SK-N-SH treated with all-trans-retinoic acid at 6 μM for 48 hours (cell line): ENCODE measurements around the gene AK3.

Source experiments
- ATAC-seq: fragments of 200-7000 bp; cut with Tn5 transposase; 3 replicates; pipeline ENCODE4 v1.9.1; 2020; ENCODE audit warnings: mild to moderate bottlenecking, moderate library complexity
- ARNTL ChIP-seq: fragments of 450-650 bp; formaldehyde crosslinking; IDR thresholded peaks from 2 replicates; pipeline ENCODE4 v1.5.0; 2020; ENCODE audit warnings: low read depth, mild to moderate bottlenecking, moderate library complexity, borderline replicate concordance
- BACH2 ChIP-seq: fragments of 250-450 bp; sonication (Bioruptor Pico); IDR thresholded peaks from 2 replicates; pipeline ENCODE4 v1.9.0; 2021; ENCODE audit warnings: mild to moderate bottlenecking, borderline replicate concordance
- CSDC2 ChIP-seq: fragments of 250-450 bp; sonication (Bioruptor Pico); IDR thresholded peaks from 2 replicates; pipeline ENCODE4 v1.5.0; 2020; ENCODE audit warnings: mild to moderate bottlenecking, moderate library complexity
- CSRNP3 ChIP-seq: fragments of 250-450 bp; sonication (Bioruptor Pico); IDR thresholded peaks from 2 replicates; pipeline ENCODE4 v1.5.1; 2021; ENCODE audit warnings: mild to moderate bottlenecking, moderate library complexity
- ESRRG ChIP-seq: fragments of 250-450 bp; sonication (Bioruptor Pico); IDR thresholded peaks from 2 replicates; pipeline ENCODE4 v1.6.1; 2021; ENCODE audit warnings: mild to moderate bottlenecking
- GLIS3 ChIP-seq: fragments of 250-450 bp; sonication (Bioruptor Pico); IDR thresholded peaks from 2 replicates; pipeline ENCODE4 v1.5.0; 2020; ENCODE audit warnings: mild to moderate bottlenecking, moderate library complexity
- ISL1 ChIP-seq: fragments of 250-450 bp; sonication (Bioruptor Pico); IDR thresholded peaks from 2 replicates; pipeline ENCODE4 v2.1.2; 2022; ENCODE audit warnings: mild to moderate bottlenecking, moderate library complexity
- OSR1 ChIP-seq: fragments of 250-450 bp; sonication (Bioruptor Pico); IDR thresholded peaks from 2 replicates; pipeline ENCODE4 v1.8.0; 2022; ENCODE audit warnings: moderate library complexity, mild to moderate bottlenecking, inconsistent platforms
- PATZ1 ChIP-seq: fragments of 250-450 bp; sonication (Bioruptor Pico); IDR thresholded peaks from 2 replicates; pipeline ENCODE4 v1.8.0; 2020; ENCODE audit warnings: mild to moderate bottlenecking, moderate library complexity, borderline replicate concordance
- POU6F1 ChIP-seq: fragments of 250-450 bp; sonication (Bioruptor Pico); IDR thresholded peaks from 2 replicates; pipeline ENCODE4 v1.8.0; 2021; ENCODE audit warnings: low read depth, mild to moderate bottlenecking, moderate library complexity, borderline replicate concordance
- RARB ChIP-seq: fragments of 250-450 bp; sonication (Bioruptor Pico); IDR thresholded peaks from 2 replicates; pipeline ENCODE4 v1.8.0; 2021; ENCODE audit warnings: mild to moderate bottlenecking, moderate library complexity
- SNAI2 ChIP-seq: fragments of 250-450 bp; sonication (Bioruptor Pico); IDR thresholded peaks from 2 replicates; pipeline ENCODE4 v1.5.0; 2020; ENCODE audit warnings: mild to moderate bottlenecking, moderate library complexity
- TCF4 ChIP-seq: fragments of 250-450 bp; sonication (Bioruptor Pico); IDR thresholded peaks from 2 replicates; pipeline ENCODE4 v1.8.0; 2021; ENCODE audit warnings: mild to moderate bottlenecking, moderate library complexity, borderline replicate concordance
- TOX ChIP-seq: fragments of 250-450 bp; sonication (Bioruptor Pico); IDR thresholded peaks from 2 replicates; pipeline ENCODE4 v1.8.0; 2021; ENCODE audit warnings: mild to moderate bottlenecking, moderate library complexity, borderline replicate concordance
- TSHZ2 ChIP-seq: fragments of 250-450 bp; sonication (Bioruptor Pico); IDR thresholded peaks from 2 replicates; pipeline ENCODE4 v1.5.0; 2020; ENCODE audit warnings: mild to moderate bottlenecking, moderate library complexity
- ZC3H10 ChIP-seq: fragments of 250-450 bp; sonication (Bioruptor Pico); IDR thresholded peaks from 2 replicates; pipeline ENCODE4 v1.5.1; 2021; ENCODE audit warnings: mild to moderate bottlenecking, moderate library complexity
- ZFP3 ChIP-seq: fragments of 250-450 bp; sonication (Bioruptor Pico); IDR thresholded peaks from 2 replicates; pipeline ENCODE4 v1.5.0; 2020; ENCODE audit warnings: mild to moderate bottlenecking, moderate library complexity
- ZFP30 ChIP-seq: fragments of 450-650 bp; formaldehyde crosslinking; IDR thresholded peaks from 2 replicates; pipeline ENCODE4 v1.5.0; 2022; ENCODE audit warnings: mild to moderate bottlenecking, moderate library complexity
- ZNF565 ChIP-seq: fragments of 450-650 bp; formaldehyde crosslinking; conservative IDR thresholded peaks from 2 replicates; pipeline ENCODE4 v1.5.0; 2020; ENCODE audit warnings: low read depth, mild to moderate bottlenecking, moderate library complexity
- ZNF70 ChIP-seq: fragments of 450-650 bp; formaldehyde crosslinking; IDR thresholded peaks from 2 replicates; pipeline ENCODE4 v1.5.0; 2020; ENCODE audit warnings: mild to moderate bottlenecking, moderate library complexity
- ZNF8 ChIP-seq: fragments of 450-650 bp; formaldehyde crosslinking; IDR thresholded peaks from 2 replicates; pipeline ENCODE4 v1.5.0; 2020; ENCODE audit warnings: mild to moderate bottlenecking, moderate library complexity

AK3 gene

GRCh38 chr9:4689687-4690104 is 51.3 kb downstream of the AK3 start (continued):
- no peak for TF ChIP-seq CSRNP3 (CRISPR knock-in tag)
- no peak for TF ChIP-seq ARNTL (CRISPR knock-in tag)
- no peak for TF ChIP-seq RARB (CRISPR knock-in tag)
- no peak for TF ChIP-seq GLIS3
- no peak for TF ChIP-seq ZNF70
- no peak for TF ChIP-seq SNAI2 (CRISPR knock-in tag)
- TF ChIP-seq, all 23 proteins: peak for 0

GRCh38 chr9:4689021-4689420 is 52.0 kb downstream of the AK3 start:
- TF ChIP-seq ISL1 (CRISPR knock-in tag) (no peak), ZNF8 (CRISPR knock-in tag) (no peak), ZNF565 (CRISPR knock-in tag) (no peak), OSR1 (CRISPR knock-in tag) (no peak), PATZ1 (CRISPR knock-in tag) (no peak), CSRNP3 (CRISPR knock-in tag) (no peak), SNAI2 (CRISPR knock-in tag) (no peak), CSDC2 (CRISPR knock-in tag) (no peak)
- no peak for ATAC-seq

GRCh38 chr9:4686584-4686983 is 54.4 kb downstream of the AK3 start:
- no peak for TF ChIP-seq ZNF70
- TF ChIP-seq PATZ1 (CRISPR knock-in tag), result no peak
- no peak for ATAC-seq

- no peak for TF ChIP-seq TCF4
- TF ChIP-seq TOX (CRISPR knock-in tag), result no peak
- TF ChIP-seq CSRNP3 (CRISPR knock-in tag), result no peak
These were observed 54.9 kb downstream of the AK3 start for GRCh38 chr9:4686112-4686511.

GRCh38 chr9:4684820-4685219 is 56.2 kb downstream of the AK3 start:
- ATAC-seq, result no peak
- no peak for TF ChIP-seq ZC3H10 (CRISPR knock-in tag)
- no peak for TF ChIP-seq OSR1 (CRISPR knock-in tag)
- no peak for TF ChIP-seq POU6F1 (CRISPR knock-in tag)
- no peak for TF ChIP-seq BACH2 (CRISPR knock-in tag)
- TF ChIP-seq CSDC2 (CRISPR knock-in tag), result no peak
- TF ChIP-seq ESRRG (CRISPR knock-in tag), result no peak
- no peak for TF ChIP-seq ZNF565 (CRISPR knock-in tag)
- no peak for TF ChIP-seq ZFP3 (CRISPR knock-in tag)
- no peak for TF ChIP-seq ZNF8 (CRISPR knock-in tag)
- no peak for TF ChIP-seq TSHZ2 (CRISPR knock-in tag)
- no peak for TF ChIP-seq RARB (CRISPR knock-in tag)
- no peak for TF ChIP-seq GLIS3
- TF ChIP-seq ZFP30 (CRISPR knock-in tag), result no peak

More at GRCh38 chr9:4686112-4686511, 54.9 kb downstream of the AK3 start:
- peak; percentile 76 for ATAC-seq
